ENCODE results near the gene CDON.

Gene CDON

DNA sequence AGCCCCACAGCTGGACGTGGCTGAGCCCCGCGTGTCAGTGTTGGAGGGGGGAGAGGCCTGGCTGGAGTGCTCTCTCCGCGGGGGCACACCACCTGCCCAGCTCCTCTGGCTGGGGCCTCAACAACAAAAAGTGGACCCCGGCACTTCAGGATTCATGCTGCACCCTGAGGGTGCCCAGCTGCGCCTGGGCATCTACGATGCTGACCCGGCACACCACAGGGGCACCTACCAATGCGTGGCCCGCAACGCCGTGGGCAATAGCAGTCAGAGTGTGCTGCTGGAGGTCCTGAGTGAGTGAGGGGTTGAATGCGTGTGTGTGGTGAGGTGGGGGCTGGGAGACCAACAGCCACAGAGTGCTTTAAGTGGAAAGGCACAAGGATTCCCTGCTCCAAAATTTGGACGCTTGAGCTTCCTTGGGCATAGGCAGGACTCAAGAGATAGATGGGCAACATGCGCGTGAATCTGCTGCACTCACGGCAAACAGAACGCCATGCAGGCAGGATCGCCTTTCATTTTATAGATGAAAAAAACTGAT is 109.2 kb downstream of the CDON start:
- peaks cover 0 to 7% (median 0%) of the 10 kb centered on the region in 4 donors for H3K4me1 ChIP-seq
- H3K27me3 ChIP-seq, result peaks cover 0 to 12% of the 10 kb centered on the region in 2 donors
- intact Hi-C loops (cut with DNase I; ENCODE audit: low total_unique reads), result no loop called here
- H3K9me3 ChIP-seq, result no peaks in the 10 kb centered on the region
- no peak overlapping the region for H3K27ac ChIP-seq
- no peaks in the 10 kb centered on the region for H3K36me3 ChIP-seq
- H3K4me3 ChIP-seq, result no peak overlapping the region
- no peak for TF ChIP-seq CTCF (IDR thresholded peaks at IDR 0.05)
- no peak for DNase-seq

- Histone ChIP-seq H3K27me3 (peaks cover 0 to 16% of the 10 kb centered on the region in 2 donors), H3K4me1 (peaks cover 0 to 7% (median 0%) of the 10 kb centered on the region in 4 donors), H3K36me3 (no peaks in the 10 kb centered on the region), H3K4me3 (no peak overlapping the region), H3K27ac (no peak overlapping the region), H3K9me3 (no peaks in the 10 kb centered on the region)
- intact Hi-C loops (cut with DNase I; ENCODE audit: low total_unique reads), result no loop called here
- no peak for TF ChIP-seq CTCF (IDR thresholded peaks at IDR 0.05)
- DNase-seq, result peak in 1 of 2 donors; percentile 63
Observed at GRCh38 chr11:125952973-125953372, 109.7 kb downstream of the CDON start.

DNA sequence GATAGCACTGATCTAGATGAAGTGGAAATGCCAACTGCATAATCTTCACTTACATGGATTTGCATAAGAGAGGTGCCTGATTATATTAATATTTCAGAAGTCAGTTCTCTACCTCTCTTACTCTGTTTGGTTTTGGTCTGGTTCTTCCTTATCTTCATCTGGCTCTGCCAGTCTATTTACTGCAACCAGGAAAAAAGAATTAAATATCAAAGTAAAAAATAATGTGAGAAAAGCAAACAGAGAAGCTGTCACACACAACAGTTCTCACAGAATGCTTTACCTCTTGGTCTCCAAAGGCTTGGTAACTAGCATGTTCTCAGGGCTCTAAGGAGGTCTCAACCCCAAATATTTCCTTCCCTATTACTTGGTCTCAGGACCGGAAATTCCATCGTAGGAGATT is 110.1 kb downstream of the CDON start:
- TF ChIP-seq CTCF (IDR thresholded peaks at IDR 0.05), result no peak
- no peak overlapping the region for H3K27ac ChIP-seq
- no peaks in the 10 kb centered on the region for H3K36me3 ChIP-seq
- H3K4me1 ChIP-seq, result peaks cover 0 to 7% (median 0%) of the 10 kb centered on the region in 4 donors
- DNase-seq, result no peak
- no peak overlapping the region for H3K4me3 ChIP-seq
- intact Hi-C loops (cut with DNase I; ENCODE audit: low total_unique reads), result no loop called here
- H3K27me3 ChIP-seq, result peaks cover 0 to 16% of the 10 kb centered on the region in 2 donors
- no peaks in the 10 kb centered on the region for H3K9me3 ChIP-seq

- no peak overlapping the region for H3K27ac ChIP-seq
- peaks cover 0 to 7% (median 0%) of the 10 kb centered on the region in 4 donors for H3K4me1 ChIP-seq
- H3K27me3 ChIP-seq, result peaks cover 0 to 16% of the 10 kb centered on the region in 2 donors
- no peaks in the 10 kb centered on the region for H3K9me3 ChIP-seq
- DNase-seq, result no peak
- H3K4me3 ChIP-seq, result no peak overlapping the region
- no peak for TF ChIP-seq CTCF (IDR thresholded peaks at IDR 0.05)
- no peaks in the 10 kb centered on the region for H3K36me3 ChIP-seq
- intact Hi-C loops (cut with DNase I; ENCODE audit: low total_unique reads), result no loop called here
Observed at GRCh38 chr11:125951731-125952130, 110.9 kb downstream of the CDON start.

DNA sequence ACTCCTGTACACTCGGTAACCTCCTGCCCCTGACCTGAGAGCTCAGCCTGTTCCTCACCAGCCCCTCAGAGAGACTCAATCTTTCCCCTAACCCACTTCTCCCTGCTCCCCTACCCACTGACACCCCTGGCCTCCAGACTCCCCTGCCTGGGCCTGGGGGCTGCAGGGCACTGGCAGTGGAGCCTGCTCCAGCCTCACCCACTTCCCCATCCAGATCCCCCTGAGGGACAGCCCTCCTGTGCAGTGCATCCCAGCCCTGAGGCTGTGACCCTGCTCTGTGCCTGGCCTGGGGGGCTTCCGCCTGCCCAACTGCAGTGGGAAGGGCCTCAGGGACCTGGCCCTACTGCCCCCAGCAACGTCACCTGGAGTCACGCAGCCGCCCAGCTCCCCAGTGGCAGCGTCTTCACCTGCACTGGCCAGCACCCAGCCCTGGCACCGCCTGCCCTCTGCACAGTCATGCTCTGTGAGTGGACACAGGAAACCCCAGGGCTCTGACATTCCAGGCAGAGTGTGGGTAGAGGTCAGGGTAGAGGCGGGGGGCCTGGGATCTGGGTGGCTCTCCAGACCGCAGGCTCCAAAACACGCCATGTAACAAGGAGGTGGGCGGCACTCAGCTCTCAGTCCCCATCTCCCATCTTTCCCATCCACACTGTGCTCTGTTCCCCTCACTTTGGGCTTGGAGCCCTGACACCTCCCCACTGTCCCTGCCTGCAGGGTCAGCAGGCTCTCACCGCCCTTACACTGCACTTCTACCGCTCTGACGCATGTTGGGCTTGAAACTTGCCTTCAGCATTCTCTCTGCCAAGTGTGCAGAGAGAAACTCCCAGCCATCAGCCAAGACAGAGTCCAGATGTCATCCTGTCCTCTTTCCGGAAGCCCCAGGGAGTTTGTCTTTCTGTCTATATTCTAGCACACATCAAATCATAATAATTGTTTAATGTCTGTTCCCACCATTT is 111.7 kb downstream of the CDON start:
- peaks cover 0 to 7% (median 0%) of the 10 kb centered on the region in 4 donors for H3K4me1 ChIP-seq
- no peaks in the 10 kb centered on the region for H3K36me3 ChIP-seq
- peaks cover 0 to 16% of the 10 kb centered on the region in 2 donors for H3K27me3 ChIP-seq
- no peak overlapping the region for H3K27ac ChIP-seq
- intact Hi-C loops (cut with DNase I; ENCODE audit: low total_unique reads), result no loop called here
- no peak for DNase-seq
- no peak overlapping the region for H3K4me3 ChIP-seq
- TF ChIP-seq CTCF (IDR thresholded peaks at IDR 0.05), result no peak
- no peaks in the 10 kb centered on the region for H3K9me3 ChIP-seq
